HEK293 (cell line): ENCODE data around the gene NAE1.

Experiments
- SETDB1 ChIP-seq: IDR thresholded peaks from one replicate; pipeline ENCODE4 v1.6.1; 2017; ENCODE audit warnings: mild to moderate bottlenecking, low read length, moderate library complexity, mixed read lengths; ENCODE audit not compliant: insufficient read length
- ZBTB1 ChIP-seq: fragments of 450-650 bp; formaldehyde crosslinking; IDR thresholded peaks from 2 replicates; pipeline ENCODE4 v1.5.1; 2016; ENCODE audit warnings: missing biosample characterization, missing genetic modification characterization
- ZNF140 ChIP-seq: fragments of 450-650 bp; formaldehyde crosslinking; IDR thresholded peaks from 2 replicates; pipeline ENCODE4 v1.5.1; 2016; ENCODE audit warnings: missing biosample characterization, missing genetic modification characterization
- ZNF274 ChIP-seq, 2 experiments: fragments of 200-500 bp in 1 of 2; fragments of 450-650 bp in 1 of 2; sonication (Bioruptor generic) in 1 of 2; formaldehyde crosslinking in 1 of 2; IDR thresholded peaks; 2 replicates each; pipeline versions ENCODE4 v1.5.1 to v1.6.1; 2014 to 2016; ENCODE audit warnings: borderline replicate concordance in 1 of 2, inconsistent platforms in 1 of 2, low read length in 1 of 2, missing biosample characterization in 1 of 2, missing genetic modification characterization in 1 of 2
- ZNF423 ChIP-seq: fragments of 450-650 bp; formaldehyde crosslinking; IDR thresholded peaks from 2 replicates; pipeline ENCODE4 v1.5.1; 2016; ENCODE audit warnings: missing biosample characterization, missing genetic modification characterization
- TF ChIP-seq, protein P1 (sequence below): fragments of 450-650 bp; formaldehyde crosslinking; IDR thresholded peaks from 2 replicates; pipeline ENCODE4 v1.5.1; 2016; ENCODE audit warnings: missing biosample characterization, missing genetic modification characterization
- TF ChIP-seq, protein P2 (sequence below): fragments of 450-650 bp; formaldehyde crosslinking; IDR thresholded peaks from 2 replicates; pipeline ENCODE4 v1.5.1; 2016; ENCODE audit warnings: missing biosample characterization, missing genetic modification characterization
- TF ChIP-seq, protein P3 (sequence below): fragments of 450-650 bp; formaldehyde crosslinking; IDR thresholded peaks from 2 replicates; pipeline ENCODE4 v1.5.1; 2016; ENCODE audit warnings: missing biosample characterization, missing genetic modification characterization
- TF ChIP-seq, protein P4 (sequence below): fragments of 450-650 bp; formaldehyde crosslinking; optimal IDR thresholded peaks from 2 replicates; pipeline ENCODE3; 2016; ENCODE audit warnings: missing biosample characterization, mild to moderate bottlenecking, missing genetic modification characterization
- TF ChIP-seq, protein P5 (sequence below): fragments of 450-650 bp; formaldehyde crosslinking; IDR thresholded peaks from 2 replicates; pipeline ENCODE4 v1.5.1; 2016; ENCODE audit warnings: missing biosample characterization, missing genetic modification characterization
- TF ChIP-seq, protein P6 (sequence below): sonication (generic); formaldehyde crosslinking; IDR thresholded peaks from 2 replicates; pipeline ENCODE4 v1.8.1; 2022; ENCODE audit warnings: mild to moderate bottlenecking, moderate library complexity, missing genetic modification reagents

DNA sequence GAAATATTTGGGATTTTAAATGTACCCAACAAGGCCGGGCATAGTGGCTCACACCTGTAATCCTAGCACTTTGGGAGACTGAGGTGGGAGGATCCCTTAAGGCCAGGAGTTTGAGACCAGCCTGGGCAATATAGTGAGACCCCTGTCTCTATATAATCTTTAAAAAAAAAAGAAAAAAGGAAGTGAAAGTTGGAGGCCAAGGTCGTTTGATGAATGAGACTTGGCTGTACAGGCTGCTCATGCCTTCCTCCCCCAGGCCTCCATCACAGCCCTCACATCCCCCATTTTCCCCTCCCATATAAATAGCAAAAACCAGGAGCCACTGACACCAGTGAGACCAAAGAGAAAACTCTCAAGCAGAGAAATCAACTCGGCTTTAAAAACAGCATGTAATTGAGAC lies 10.1 kb upstream of the NAE1 start:
- TF ChIP-seq ZBTB1 (tag by site-specific recombination) (no peak), ZNF423 (tag by site-specific recombination) (no peak), ZNF274 (IDR thresholded peaks at IDR 0.05; ENCODE audit: low read length) (no peak), ZNF274 (tag by site-specific recombination; IDR thresholded peaks at IDR 0.05; ENCODE audit: borderline replicate concordance) (no peak), ZNF140 (tag by site-specific recombination) (no peak), SETDB1 (no peak)
- TF ChIP-seq, protein P1, sequence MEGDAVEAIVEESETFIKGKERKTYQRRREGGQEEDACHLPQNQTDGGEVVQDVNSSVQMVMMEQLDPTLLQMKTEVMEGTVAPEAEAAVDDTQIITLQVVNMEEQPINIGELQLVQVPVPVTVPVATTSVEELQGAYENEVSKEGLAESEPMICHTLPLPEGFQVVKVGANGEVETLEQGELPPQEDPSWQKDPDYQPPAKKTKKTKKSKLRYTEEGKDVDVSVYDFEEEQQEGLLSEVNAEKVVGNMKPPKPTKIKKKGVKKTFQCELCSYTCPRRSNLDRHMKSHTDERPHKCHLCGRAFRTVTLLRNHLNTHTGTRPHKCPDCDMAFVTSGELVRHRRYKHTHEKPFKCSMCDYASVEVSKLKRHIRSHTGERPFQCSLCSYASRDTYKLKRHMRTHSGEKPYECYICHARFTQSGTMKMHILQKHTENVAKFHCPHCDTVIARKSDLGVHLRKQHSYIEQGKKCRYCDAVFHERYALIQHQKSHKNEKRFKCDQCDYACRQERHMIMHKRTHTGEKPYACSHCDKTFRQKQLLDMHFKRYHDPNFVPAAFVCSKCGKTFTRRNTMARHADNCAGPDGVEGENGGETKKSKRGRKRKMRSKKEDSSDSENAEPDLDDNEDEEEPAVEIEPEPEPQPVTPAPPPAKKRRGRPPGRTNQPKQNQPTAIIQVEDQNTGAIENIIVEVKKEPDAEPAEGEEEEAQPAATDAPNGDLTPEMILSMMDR (tag by site-specific recombination) = no peak
- TF ChIP-seq, protein P2, sequence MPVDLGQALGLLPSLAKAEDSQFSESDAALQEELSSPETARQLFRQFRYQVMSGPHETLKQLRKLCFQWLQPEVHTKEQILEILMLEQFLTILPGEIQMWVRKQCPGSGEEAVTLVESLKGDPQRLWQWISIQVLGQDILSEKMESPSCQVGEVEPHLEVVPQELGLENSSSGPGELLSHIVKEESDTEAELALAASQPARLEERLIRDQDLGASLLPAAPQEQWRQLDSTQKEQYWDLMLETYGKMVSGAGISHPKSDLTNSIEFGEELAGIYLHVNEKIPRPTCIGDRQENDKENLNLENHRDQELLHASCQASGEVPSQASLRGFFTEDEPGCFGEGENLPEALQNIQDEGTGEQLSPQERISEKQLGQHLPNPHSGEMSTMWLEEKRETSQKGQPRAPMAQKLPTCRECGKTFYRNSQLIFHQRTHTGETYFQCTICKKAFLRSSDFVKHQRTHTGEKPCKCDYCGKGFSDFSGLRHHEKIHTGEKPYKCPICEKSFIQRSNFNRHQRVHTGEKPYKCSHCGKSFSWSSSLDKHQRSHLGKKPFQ (tag by site-specific recombination) = no peak
- TF ChIP-seq, protein P3, sequence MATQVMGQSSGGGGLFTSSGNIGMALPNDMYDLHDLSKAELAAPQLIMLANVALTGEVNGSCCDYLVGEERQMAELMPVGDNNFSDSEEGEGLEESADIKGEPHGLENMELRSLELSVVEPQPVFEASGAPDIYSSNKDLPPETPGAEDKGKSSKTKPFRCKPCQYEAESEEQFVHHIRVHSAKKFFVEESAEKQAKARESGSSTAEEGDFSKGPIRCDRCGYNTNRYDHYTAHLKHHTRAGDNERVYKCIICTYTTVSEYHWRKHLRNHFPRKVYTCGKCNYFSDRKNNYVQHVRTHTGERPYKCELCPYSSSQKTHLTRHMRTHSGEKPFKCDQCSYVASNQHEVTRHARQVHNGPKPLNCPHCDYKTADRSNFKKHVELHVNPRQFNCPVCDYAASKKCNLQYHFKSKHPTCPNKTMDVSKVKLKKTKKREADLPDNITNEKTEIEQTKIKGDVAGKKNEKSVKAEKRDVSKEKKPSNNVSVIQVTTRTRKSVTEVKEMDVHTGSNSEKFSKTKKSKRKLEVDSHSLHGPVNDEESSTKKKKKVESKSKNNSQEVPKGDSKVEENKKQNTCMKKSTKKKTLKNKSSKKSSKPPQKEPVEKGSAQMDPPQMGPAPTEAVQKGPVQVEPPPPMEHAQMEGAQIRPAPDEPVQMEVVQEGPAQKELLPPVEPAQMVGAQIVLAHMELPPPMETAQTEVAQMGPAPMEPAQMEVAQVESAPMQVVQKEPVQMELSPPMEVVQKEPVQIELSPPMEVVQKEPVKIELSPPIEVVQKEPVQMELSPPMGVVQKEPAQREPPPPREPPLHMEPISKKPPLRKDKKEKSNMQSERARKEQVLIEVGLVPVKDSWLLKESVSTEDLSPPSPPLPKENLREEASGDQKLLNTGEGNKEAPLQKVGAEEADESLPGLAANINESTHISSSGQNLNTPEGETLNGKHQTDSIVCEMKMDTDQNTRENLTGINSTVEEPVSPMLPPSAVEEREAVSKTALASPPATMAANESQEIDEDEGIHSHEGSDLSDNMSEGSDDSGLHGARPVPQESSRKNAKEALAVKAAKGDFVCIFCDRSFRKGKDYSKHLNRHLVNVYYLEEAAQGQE (tag by site-specific recombination) = no peak
- TF ChIP-seq, protein P4, sequence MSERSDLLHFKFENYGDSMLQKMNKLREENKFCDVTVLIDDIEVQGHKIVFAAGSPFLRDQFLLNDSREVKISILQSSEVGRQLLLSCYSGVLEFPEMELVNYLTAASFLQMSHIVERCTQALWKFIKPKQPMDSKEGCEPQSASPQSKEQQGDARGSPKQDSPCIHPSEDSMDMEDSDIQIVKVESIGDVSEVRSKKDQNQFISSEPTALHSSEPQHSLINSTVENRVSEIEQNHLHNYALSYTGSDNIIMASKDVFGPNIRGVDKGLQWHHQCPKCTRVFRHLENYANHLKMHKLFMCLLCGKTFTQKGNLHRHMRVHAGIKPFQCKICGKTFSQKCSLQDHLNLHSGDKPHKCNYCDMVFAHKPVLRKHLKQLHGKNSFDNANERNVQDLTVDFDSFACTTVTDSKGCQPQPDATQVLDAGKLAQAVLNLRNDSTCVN (tag by site-specific recombination) = no peak
- TF ChIP-seq, protein P5, sequence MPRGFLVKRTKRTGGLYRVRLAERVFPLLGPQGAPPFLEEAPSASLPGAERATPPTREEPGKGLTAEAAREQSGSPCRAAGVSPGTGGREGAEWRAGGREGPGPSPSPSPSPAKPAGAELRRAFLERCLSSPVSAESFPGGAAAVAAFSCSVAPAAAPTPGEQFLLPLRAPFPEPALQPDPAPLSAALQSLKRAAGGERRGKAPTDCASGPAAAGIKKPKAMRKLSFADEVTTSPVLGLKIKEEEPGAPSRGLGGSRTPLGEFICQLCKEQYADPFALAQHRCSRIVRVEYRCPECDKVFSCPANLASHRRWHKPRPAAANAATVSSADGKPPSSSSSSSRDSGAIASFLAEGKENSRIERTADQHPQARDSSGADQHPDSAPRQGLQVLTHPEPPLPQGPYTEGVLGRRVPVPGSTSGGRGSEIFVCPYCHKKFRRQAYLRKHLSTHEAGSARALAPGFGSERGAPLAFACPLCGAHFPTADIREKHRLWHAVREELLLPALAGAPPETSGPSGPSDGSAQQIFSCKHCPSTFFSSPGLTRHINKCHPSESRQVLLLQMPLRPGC = no peak
- TF ChIP-seq, protein P6, sequence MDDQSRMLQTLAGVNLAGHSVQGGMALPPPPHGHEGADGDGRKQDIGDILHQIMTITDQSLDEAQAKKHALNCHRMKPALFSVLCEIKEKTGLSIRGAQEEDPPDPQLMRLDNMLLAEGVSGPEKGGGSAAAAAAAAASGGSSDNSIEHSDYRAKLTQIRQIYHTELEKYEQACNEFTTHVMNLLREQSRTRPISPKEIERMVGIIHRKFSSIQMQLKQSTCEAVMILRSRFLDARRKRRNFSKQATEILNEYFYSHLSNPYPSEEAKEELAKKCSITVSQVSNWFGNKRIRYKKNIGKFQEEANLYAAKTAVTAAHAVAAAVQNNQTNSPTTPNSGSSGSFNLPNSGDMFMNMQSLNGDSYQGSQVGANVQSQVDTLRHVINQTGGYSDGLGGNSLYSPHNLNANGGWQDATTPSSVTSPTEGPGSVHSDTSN (CRISPR knock-in tag) = no peak
